ENCODE data around the gene OTUD5.

OTUD5 gene

GRCh38 chrX:48938721-48939425, 18.5 kb downstream of the OTUD5 start:
- H3K27me3 ChIP-seq (ENCODE audit: insufficient read depth, poor library complexity, severe bottlenecking), result no peaks in the 10 kb centered on the region
- DNase-seq (ENCODE audit: low read depth in 1 of 2, low spot score in 1 of 2), result no peak
- H3K27ac ChIP-seq (replicated peaks), result peak overlapping the region; percentile 89
- TF ChIP-seq CTCF (IDR thresholded peaks at IDR 0.05; ENCODE audit: insufficient read depth, low read length), result no peak
- no peak overlapping the region for H3K4me3 ChIP-seq (replicated peaks; ENCODE audit: insufficient read depth, low read length)

GRCh38 chrX:48937054-48937907, 20.1 kb downstream of the OTUD5 start:
- Histone ChIP-seq H3K27ac (replicated peaks) (peak overlapping the region; percentile 89), H3K27me3 (ENCODE audit: insufficient read depth, poor library complexity, severe bottlenecking) (no peaks in the 10 kb centered on the region), H3K4me3 (replicated peaks; ENCODE audit: insufficient read depth, low read length) (no peak overlapping the region)
- DNase-seq (ENCODE audit: low read depth in 1 of 2, low spot score in 1 of 2), result peak; percentile 63 to 86
- TF ChIP-seq POLR2AphosphoS5 (IDR thresholded peaks at IDR 0.05; ENCODE audit: low read depth), result peak; percentile 67
- peak; percentile 91 for TF ChIP-seq SPI1 (IDR thresholded peaks at IDR 0.05; ENCODE audit: borderline replicate concordance, low read depth)
- TF ChIP-seq CTCF (IDR thresholded peaks at IDR 0.05; ENCODE audit: insufficient read depth, low read length), result no peak
- no peak for TF ChIP-seq GABPA (IDR thresholded peaks at IDR 0.05; ENCODE audit: low read depth)

GRCh38 chrX:48936429-48937053, 20.9 kb downstream of the OTUD5 start:
- peak overlapping the region; percentile 89 for H3K27ac ChIP-seq (replicated peaks)
- no peaks in the 10 kb centered on the region for H3K27me3 ChIP-seq (ENCODE audit: insufficient read depth, poor library complexity, severe bottlenecking)
- H3K4me3 ChIP-seq (replicated peaks; ENCODE audit: insufficient read depth, low read length), result no peak overlapping the region
- TF ChIP-seq REST (IDR thresholded peaks at IDR 0.05; ENCODE audit: insufficient replicate concordance, low read depth), result no peak
- TF ChIP-seq GABPA (IDR thresholded peaks at IDR 0.05; ENCODE audit: low read depth), result no peak
- TF ChIP-seq CTCF (IDR thresholded peaks at IDR 0.05; ENCODE audit: insufficient read depth, low read length), result no peak
- TF ChIP-seq SPI1 (IDR thresholded peaks at IDR 0.05; ENCODE audit: borderline replicate concordance, low read depth), result no peak
- TF ChIP-seq POLR2AphosphoS5 (IDR thresholded peaks at IDR 0.05; ENCODE audit: low read depth), result no peak
- no peak for DNase-seq (ENCODE audit: low read depth in 1 of 2, low spot score in 1 of 2)

- Histone ChIP-seq H3K27me3 (ENCODE audit: insufficient read depth, poor library complexity, severe bottlenecking) (no peaks in the 10 kb centered on the region), H3K4me3 (replicated peaks; ENCODE audit: insufficient read depth, low read length) (no peak overlapping the region), H3K27ac (replicated peaks) (0 out of 2 replicates have a peak overlapping the region, but pooled peaks have one; percentile 27)
- no peak for DNase-seq (ENCODE audit: low read depth in 1 of 2, low spot score in 1 of 2)
- TF ChIP-seq CTCF (IDR thresholded peaks at IDR 0.05; ENCODE audit: insufficient read depth, low read length) (no peak), POLR2AphosphoS5 (IDR thresholded peaks at IDR 0.05; ENCODE audit: low read depth) (no peak), SPI1 (IDR thresholded peaks at IDR 0.05; ENCODE audit: borderline replicate concordance, low read depth) (no peak), REST (IDR thresholded peaks at IDR 0.05; ENCODE audit: insufficient replicate concordance, low read depth) (no peak), GABPA (IDR thresholded peaks at IDR 0.05; ENCODE audit: low read depth) (no peak)
Observed at GRCh38 chrX:48935301-48935670, 22.1 kb downstream of the OTUD5 start.
